Cardiac muscle cell (in vitro differentiated cells and primary cell): ENCODE measurements around the gene BOLA3. TPM values are rescaled to one million over a fixed set of nuclear protein-coding genes. Genes with fewer than 3 reads are reported as not detected.

Experiments
- DNase-seq, 2 donors: peaks; one replicate each; pipeline versions ENCODE4 v3.0.0 to v3.0.0-alpha.2; 2010 to 2017; ENCODE audit warnings: low read depth in 1 of 2, low spot score in 1 of 2
- H3K27ac ChIP-seq: fragments of 200-600 bp; sonication (generic); 2 replicates; pipeline ENCODE4 v1.5.1; 2016
- H3K27me3 ChIP-seq: fragments of 200-600 bp; sonication (generic); 2 replicates; pipeline ENCODE4 v1.6.0; 2016; ENCODE audit warnings: control low read depth
- H3K36me3 ChIP-seq: fragments of 200-600 bp; sonication (generic); 2 replicates; pipeline ENCODE4 v1.5.1; 2016; ENCODE audit warnings: control low read depth
- H3K4me1 ChIP-seq: fragments of 200-600 bp; sonication (generic); 2 replicates; pipeline ENCODE4 v1.8.1; 2017; ENCODE audit warnings: low read depth, mild to moderate bottlenecking, mixed run types
- H3K4me3 ChIP-seq: fragments of 200-600 bp; sonication (generic); 2 replicates; pipeline ENCODE4 v1.5.1; 2016; ENCODE audit warnings: mild to moderate bottlenecking
- H3K9me3 ChIP-seq: fragments of 200-600 bp; sonication (generic); 2 replicates; pipeline ENCODE4 v1.5.1; 2017; ENCODE audit warnings: low read depth, mild to moderate bottlenecking, control low read depth
- CTCF ChIP-seq: IDR thresholded peaks from 2 replicates; pipeline ENCODE4 v1.5.1; 2012; ENCODE audit warnings: low read depth, mild to moderate bottlenecking, low read length
- polyA plus RNA-seq: library from polyadenylated mRNA; unstranded; fragments of >200 nt; fragmentation: Nextera tagmentation; extraction: Ambion mirVana; gene quantifications from 2 replicates; pipeline ENCODE4 v1.2.1, GENCODE V29; 2016
- total RNA-seq: library from RNA; depleted of rRNA; stranded (reverse); fragments of >200 nt; gene quantifications from 2 replicates; pipeline ENCODE4 v1.2.3, GENCODE V29; 2016

The BOLA3 gene
- total and polyA plus RNA-seq, 2 experiments from 2014 or later, result 27.0 to 124 TPM

- Histone ChIP-seq H3K9me3 (no peaks in the 10 kb centered on the region), H3K27me3 (no peaks in the 10 kb centered on the region), H3K4me3 (no peak overlapping the region), H3K27ac (no peak overlapping the region), H3K4me1 (no peaks in the 10 kb centered on the region), H3K36me3 (peaks cover 4% of the 10 kb centered on the region)
- no peak for DNase-seq
- TF ChIP-seq CTCF, result no peak
These were observed 40.6 kb downstream of the BOLA3 start for GRCh38 chr2:74107071-74107470.

- H3K36me3 ChIP-seq, result peaks cover 11% of the 10 kb centered on the region
- no peaks in the 10 kb centered on the region for H3K9me3 ChIP-seq
- no peak for DNase-seq
- no peaks in the 10 kb centered on the region for H3K27me3 ChIP-seq
- no peak for TF ChIP-seq CTCF
- no peak overlapping the region for H3K27ac ChIP-seq
- H3K4me3 ChIP-seq, result no peak overlapping the region
- no peaks in the 10 kb centered on the region for H3K4me1 ChIP-seq
These were observed 42.3 kb downstream of the BOLA3 start for GRCh38 chr2:74105413-74105812.

DNA sequence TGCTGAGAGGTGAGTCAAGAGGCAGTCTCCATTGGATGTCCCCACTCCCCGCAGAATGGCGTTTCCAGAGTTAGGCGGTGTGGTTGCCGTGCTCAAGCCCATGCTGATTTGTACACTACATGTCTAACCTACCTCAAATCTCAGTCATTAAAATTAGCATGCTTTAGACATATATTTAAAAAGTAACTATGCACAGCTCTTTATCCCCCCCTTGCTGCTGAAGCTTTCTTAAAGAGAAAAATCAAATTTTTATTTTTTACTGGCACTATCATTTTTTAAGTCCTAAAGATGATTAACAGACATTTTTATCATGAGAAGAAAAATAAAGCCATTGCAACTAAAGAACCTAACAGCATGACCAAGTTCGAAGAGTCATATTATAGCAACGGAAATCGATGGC is 42.9 kb downstream of the BOLA3 start:
- no peaks in the 10 kb centered on the region for H3K9me3 ChIP-seq
- DNase-seq, result peak in 1 of 2 donors; percentile 13
- no peaks in the 10 kb centered on the region for H3K27me3 ChIP-seq
- H3K4me3 ChIP-seq, result no peak overlapping the region
- H3K27ac ChIP-seq, result no peak overlapping the region
- no peaks in the 10 kb centered on the region for H3K4me1 ChIP-seq
- no peak for TF ChIP-seq CTCF
- H3K36me3 ChIP-seq, result peaks cover 11% of the 10 kb centered on the region

- H3K9me3 ChIP-seq, result no peaks in the 10 kb centered on the region
- DNase-seq, result no peak
- TF ChIP-seq CTCF, result no peak
- no peaks in the 10 kb centered on the region for H3K4me1 ChIP-seq
- peaks cover 15% of the 10 kb centered on the region for H3K36me3 ChIP-seq
- H3K27ac ChIP-seq, result no peak overlapping the region
- no peaks in the 10 kb centered on the region for H3K27me3 ChIP-seq
- no peak overlapping the region for H3K4me3 ChIP-seq
These were observed 43.9 kb downstream of the BOLA3 start for GRCh38 chr2:74103763-74104162.

GRCh38 chr2:74102516-74102915 is 45.2 kb downstream of the BOLA3 start:
- peaks cover 16% of the 10 kb centered on the region for H3K36me3 ChIP-seq
- TF ChIP-seq CTCF, result no peak
- no peak overlapping the region for H3K27ac ChIP-seq
- no peaks in the 10 kb centered on the region for H3K9me3 ChIP-seq
- H3K27me3 ChIP-seq, result no peaks in the 10 kb centered on the region
- no peaks in the 10 kb centered on the region for H3K4me1 ChIP-seq
- DNase-seq, result no peak
- no peak overlapping the region for H3K4me3 ChIP-seq
